Endothelial cell of umbilical vein (primary cell): ENCODE data around the gene TBC1D16. TPM values are rescaled to one million over a fixed set of nuclear protein-coding genes. Genes with fewer than 3 reads are reported as not detected.

Experiments used
- BruUV-seq: library from RNA; stranded (reverse); fragments of 400-500 nt; replicated peaks from 2 replicates; lab custom pipeline; 2021; lab: Mats Ljungman, UMichigan
- CTCF ChIA-PET: fragments of 300-600, 350-600 bp; sonication (Branson Sonifier 250); formaldehyde crosslinking; loops from one replicate; lab custom pipeline; 2021; ENCODE audit warnings: antibody characterized with exemption, inconsistent platforms; lab: Charles Lee
- POLR2A ChIA-PET: fragments of 300-600, 350-600 bp; sonication (Branson Sonifier 250); formaldehyde crosslinking; loops from one replicate; lab custom pipeline; 2021; ENCODE audit warnings: antibody characterized with exemption, inconsistent platforms; lab: Charles Lee
- DNase-seq: peaks from one replicate; pipeline ENCODE4 v3.0.0-alpha.2; 2011; ENCODE audit warnings: low read depth, low spot score
- FAIRE-seq: peaks from 2 replicates; lab custom pipeline; 2011; peaks lifted over from hg19 to GRCh38; lab: Jason Lieb, UNC
- H2AFZ ChIP-seq: 2 replicates; pipeline ENCODE4 v1.6.0; 2012; ENCODE audit warnings: low read depth, low read length, control low read depth, inconsistent platforms
- H3K27ac ChIP-seq: 2 replicates; pipeline ENCODE4 v1.5.1; 2011; ENCODE audit warnings: low read depth, mild to moderate bottlenecking, control low read depth, low read length, moderate library complexity; ENCODE audit not compliant: insufficient read depth
- H3K27me3 ChIP-seq, 2 experiments: 2 replicates each; pipeline versions ENCODE4 v1.6.0 to v1.6.1; 2011; ENCODE audit warnings: low read length in 2 of 2, mixed read lengths in 1 of 2; ENCODE audit not compliant: control insufficient read depth in 2 of 2, insufficient read depth in 2 of 2
- H3K36me3 ChIP-seq, 2 experiments: 2 replicates in 1 of 2; 3 replicates in 1 of 2; pipeline ENCODE4 v1.5.1; 2011; ENCODE audit warnings: low read length in 2 of 2, mild to moderate bottlenecking in 1 of 2, moderate library complexity in 1 of 2; ENCODE audit not compliant: control insufficient read depth in 2 of 2, insufficient read depth in 2 of 2; ENCODE audit errors: extremely low read depth in 1 of 2
- H3K4me1 ChIP-seq: 3 replicates; pipeline ENCODE4 v1.5.1; 2011; ENCODE audit warnings: mild to moderate bottlenecking, low read length; ENCODE audit not compliant: control insufficient read depth, insufficient read depth; ENCODE audit errors: extremely low read depth
- H3K4me2 ChIP-seq: 2 replicates; pipeline ENCODE4 v1.6.1; 2011; ENCODE audit warnings: low read length, control low read depth, mixed read lengths; ENCODE audit not compliant: insufficient read depth
- H3K4me3 ChIP-seq, 3 experiments: fragments of 200-600 bp in 1 of 3; sonication (generic), shearing (Covaris generic) in 1 of 3; replicated peaks in 1 of 3; 2 replicates each; pipeline ENCODE4 v1.5.1; 2011 to 2016; ENCODE audit warnings: control low read depth in 3 of 3, low read length in 3 of 3, mild to moderate bottlenecking in 2 of 3, inconsistent platforms in 1 of 3, low read depth in 1 of 3, moderate library complexity in 1 of 3; ENCODE audit not compliant: insufficient read depth in 1 of 3
- H3K79me2 ChIP-seq: 2 replicates; pipeline ENCODE4 v1.6.0; 2012; ENCODE audit warnings: low read length, inconsistent platforms; ENCODE audit not compliant: control insufficient read depth, insufficient read depth
- H3K9ac ChIP-seq: replicated peaks from 2 replicates; pipeline ENCODE3; 2011; ENCODE audit warnings: low read length, control low read depth; ENCODE audit not compliant: insufficient read depth; ENCODE audit errors: extremely low read depth
- H3K9me1 ChIP-seq: replicated peaks from 3 replicates; pipeline ENCODE4 v1.6.0; 2011; ENCODE audit warnings: mild to moderate bottlenecking, low read length; ENCODE audit not compliant: control insufficient read depth, insufficient read depth; ENCODE audit errors: extremely low read depth
- H3K9me3 ChIP-seq: replicated peaks from 2 replicates; pipeline ENCODE4 v1.5.1; 2012; ENCODE audit warnings: low read length, inconsistent platforms; ENCODE audit not compliant: control insufficient read depth, insufficient read depth
- H4K20me1 ChIP-seq: replicated peaks from 2 replicates; pipeline ENCODE3; 2011; ENCODE audit warnings: mild to moderate bottlenecking, low read length; ENCODE audit not compliant: control insufficient read depth, insufficient read depth; ENCODE audit errors: extremely low read depth
- CTCF ChIP-seq, 2 donors: IDR thresholded peaks; 1 replicate in 1 of 2; 2 replicates in 1 of 2; pipeline ENCODE4 v1.5.1; 2011; ENCODE audit warnings: low read length in 2 of 2, mild to moderate bottlenecking in 2 of 2, moderate library complexity in 2 of 2, control low read depth in 1 of 2, inconsistent platforms in 1 of 2, low read depth in 1 of 2; ENCODE audit not compliant: insufficient read depth in 1 of 2; ENCODE audit errors: extremely low read depth in 1 of 2
- EZH2 ChIP-seq: IDR thresholded peaks from 2 replicates; pipeline ENCODE4 v1.6.1; 2012; ENCODE audit warnings: borderline replicate concordance, low read depth, mild to moderate bottlenecking, moderate library complexity, low read length, inconsistent platforms; ENCODE audit not compliant: severe bottlenecking
- FOS ChIP-seq: IDR thresholded peaks from 2 replicates; pipeline ENCODE4 v1.6.1; 2011; ENCODE audit warnings: mild to moderate bottlenecking, low read length, moderate library complexity, borderline replicate concordance; ENCODE audit not compliant: insufficient read depth
- GATA2 ChIP-seq: IDR thresholded peaks from 2 replicates; pipeline ENCODE4 v1.7.0; 2011; ENCODE audit warnings: low read depth, mild to moderate bottlenecking, moderate library complexity, mixed read lengths, low read length; ENCODE audit not compliant: insufficient read length, insufficient read depth
- JUN ChIP-seq: IDR thresholded peaks from 2 replicates; pipeline ENCODE4 v1.6.1; 2011; ENCODE audit warnings: borderline replicate concordance, low read depth; ENCODE audit not compliant: insufficient read length, insufficient read depth
- MAX ChIP-seq: IDR thresholded peaks from 2 replicates; pipeline ENCODE4 v1.6.1; 2011; ENCODE audit not compliant: insufficient read depth, insufficient read length
- MYC ChIP-seq: IDR thresholded peaks from one replicate; pipeline ENCODE4 v1.6.1; 2011; ENCODE audit warnings: mild to moderate bottlenecking, low read depth, low read length
- POLR2A ChIP-seq: IDR thresholded peaks from 2 replicates; pipeline ENCODE4 v1.6.1; 2012; ENCODE audit warnings: low read depth, mild to moderate bottlenecking, control low read depth, low read length
- POLR2AphosphoS5 ChIP-seq: IDR thresholded peaks from 2 replicates; pipeline ENCODE4 v1.6.1; 2012; ENCODE audit warnings: low read depth, mild to moderate bottlenecking, control low read depth, low read length, moderate library complexity; ENCODE audit not compliant: insufficient read depth
- dilution Hi-C: fragments of 300-500 bp; cut with MboI; formaldehyde crosslinking; loops from one replicate; pipeline ENCODE4 v1.15.0; 2019; ENCODE audit warnings: low sequenced_read_pairs; ENCODE audit not compliant: extremely low pct_ligation_motif_present
- intact Hi-C: fragments of 100-400 bp; cut with micrococcal nuclease; formaldehyde crosslinking; loops from one replicate; pipeline ENCODE4 v1.10.0; 2022
- polyA plus RNA-seq, 4 experiments: library from polyadenylated mRNA; depleted of rRNA in 3 of 4; stranded (reverse) in 3 of 4; unstranded in 1 of 4; fragments of >200 nt; gene quantifications; 2 replicates each; pipeline versions ENCODE4 v1.2.1 to v1.2.3, GENCODE V29; 2011 to 2012; ENCODE audit warnings: missing spikeins in 1 of 4
- total RNA-seq: library from RNA; stranded (reverse); gene quantifications from 2 replicates; pipeline ENCODE4 v1.2.3, GENCODE V29; 2021

Gene TBC1D16
- total and polyA plus RNA-seq, 2 donors (not counting 3 experiments of a cell fraction or from before 2014, with no cell fraction given): 12.9 to 48.6 TPM

- no peak for TF ChIP-seq GATA2
- H3K4me3 ChIP-seq: no peak overlapping the region
- FAIRE-seq: no peak
- peaks cover 6 to 10% of the 10 kb centered on the region in 2 experiments for H3K27me3 ChIP-seq
- DNase-seq: no peak
- H4K20me1 ChIP-seq: no peaks in the 10 kb centered on the region
- H2AFZ ChIP-seq: no peak overlapping the region
- H3K79me2 ChIP-seq: no peaks in the 10 kb centered on the region
- no peak overlapping the region for H3K9ac ChIP-seq
- no TSS peak for BruUV-seq
- CTCF ChIA-PET: interaction anchor here (0.9 to 1.0 kb wide), 2 partner anchors 13 to 36 kb away, joined by 3 to 5 read pairs; no protein-coding TSS in a partner anchor
- H3K27ac ChIP-seq: no peak overlapping the region
- H3K9me3 ChIP-seq: no peaks in the 10 kb centered on the region
- POLR2A ChIA-PET: no interaction called here
- intact Hi-C loops (no loop called here), dilution Hi-C loops (no loop called here)
- no peak overlapping the region for H3K4me2 ChIP-seq
- no peaks in the 10 kb centered on the region for H3K9me1 ChIP-seq
- H3K4me1 ChIP-seq: no peaks in the 10 kb centered on the region
- no peaks in the 10 kb centered on the region for H3K36me3 ChIP-seq
Observed at GRCh38 chr17:79888009-79888540, 147.6 kb downstream of the TBC1D16 start.

GRCh38 chr17:79887451-79887991 lies 148.2 kb downstream of the TBC1D16 start:
- ChIA-PET POLR2A (no interaction called here), CTCF (interaction anchor here (0.9 kb wide), 1 partner anchor 12 kb away, joined by 5 read pairs; no protein-coding TSS in a partner anchor)
- BruUV-seq: no TSS peak
- Histone ChIP-seq H3K4me3 (no peak overlapping the region), H3K4me1 (no peaks in the 10 kb centered on the region), H3K27ac (no peak overlapping the region), H3K9ac (no peak overlapping the region), H4K20me1 (no peaks in the 10 kb centered on the region), H3K27me3 (peaks cover 8 to 10% of the 10 kb centered on the region in 2 experiments), H3K4me2 (no peak overlapping the region), H3K79me2 (no peaks in the 10 kb centered on the region), H3K9me1 (no peaks in the 10 kb centered on the region), H3K9me3 (no peaks in the 10 kb centered on the region), H3K36me3 (no peaks in the 10 kb centered on the region), H2AFZ (no peak overlapping the region)
- DNase-seq (no peak), FAIRE-seq (no peak)
- intact Hi-C loops: no loop called here
- TF ChIP-seq POLR2AphosphoS5 (no peak), MAX (no peak), JUN (no peak), GATA2 (no peak), EZH2 (no peak), POLR2A (no peak), CTCF (IDR thresholded peaks at IDR 0.05; ENCODE audit: extremely low read depth in 1 of 2, insufficient read depth in 1 of 2, low read depth in 1 of 2, low read length in 2 of 2) (no peak), FOS (no peak), MYC (no peak)
- dilution Hi-C loops: no loop called here
